ENCODE results near the gene MAP3K4.

MAP3K4 gene

DNA sequence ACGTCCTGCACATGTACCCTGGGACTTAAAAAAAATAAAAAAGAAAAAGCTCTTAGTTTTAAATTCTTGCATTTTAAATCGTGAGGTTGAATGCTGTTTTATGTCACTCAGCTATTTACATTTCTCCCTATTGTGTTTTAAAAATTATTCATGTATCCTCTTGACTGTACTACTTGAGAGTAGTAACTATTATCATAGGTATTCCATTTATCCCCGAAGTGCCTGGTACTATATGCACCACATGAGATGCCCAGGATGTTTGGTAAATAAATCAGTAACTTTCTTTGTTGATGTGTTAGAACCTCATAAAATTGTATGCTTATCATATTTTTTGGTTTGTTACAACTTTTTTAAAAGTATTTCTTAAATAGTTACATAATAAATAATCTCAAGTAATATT is 18.4 kb downstream of the MAP3K4 start:
- DNase-seq = no peak

DNA sequence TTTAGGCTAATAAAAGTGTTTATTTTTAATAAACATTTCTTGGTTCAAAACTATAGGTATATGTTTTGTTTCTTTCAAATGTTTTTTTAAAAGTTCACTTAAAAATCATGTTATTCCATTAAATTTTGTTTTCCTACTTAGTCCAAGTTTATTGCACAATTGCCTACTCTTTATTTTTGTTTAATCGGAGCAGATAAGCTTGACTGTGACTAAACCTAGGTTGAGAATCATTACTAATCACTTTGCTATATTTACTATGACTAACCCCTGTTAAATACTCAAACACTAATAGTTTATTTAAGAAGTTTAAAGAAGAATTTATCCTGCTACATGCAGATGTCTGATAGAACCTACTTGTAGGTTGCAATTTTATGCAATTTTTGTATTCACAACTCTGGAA is 18.8 kb downstream of the MAP3K4 start:
- DNase-seq = no peak

- DNase-seq = no peak
These were observed 20.2 kb downstream of the MAP3K4 start for GRCh38 chr6:161011492-161012480.

DNA sequence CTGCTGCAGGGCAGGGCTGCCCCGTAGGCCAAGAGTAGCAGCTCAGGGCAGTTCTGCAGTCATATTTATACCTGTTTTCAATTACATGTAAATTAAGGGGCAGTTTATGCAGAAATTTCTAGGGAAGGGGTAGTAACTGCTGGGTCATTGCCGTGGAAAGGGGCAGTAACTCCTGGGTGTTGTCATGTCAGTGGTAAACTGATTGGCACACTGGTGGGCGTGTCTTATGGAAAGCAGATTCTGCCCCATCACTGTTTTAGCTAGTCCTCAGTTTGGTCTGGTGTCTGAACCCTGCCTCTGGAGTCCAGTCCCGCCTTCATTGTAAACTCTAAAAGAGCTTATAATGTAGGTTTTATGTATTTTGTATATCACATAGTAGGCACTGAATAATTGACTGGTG is 22.1 kb downstream of the MAP3K4 start:
- DNase-seq = no peak

- DNase-seq = no peak
These were observed 26.4 kb downstream of the MAP3K4 start for GRCh38 chr6:161017766-161018564.

DNA sequence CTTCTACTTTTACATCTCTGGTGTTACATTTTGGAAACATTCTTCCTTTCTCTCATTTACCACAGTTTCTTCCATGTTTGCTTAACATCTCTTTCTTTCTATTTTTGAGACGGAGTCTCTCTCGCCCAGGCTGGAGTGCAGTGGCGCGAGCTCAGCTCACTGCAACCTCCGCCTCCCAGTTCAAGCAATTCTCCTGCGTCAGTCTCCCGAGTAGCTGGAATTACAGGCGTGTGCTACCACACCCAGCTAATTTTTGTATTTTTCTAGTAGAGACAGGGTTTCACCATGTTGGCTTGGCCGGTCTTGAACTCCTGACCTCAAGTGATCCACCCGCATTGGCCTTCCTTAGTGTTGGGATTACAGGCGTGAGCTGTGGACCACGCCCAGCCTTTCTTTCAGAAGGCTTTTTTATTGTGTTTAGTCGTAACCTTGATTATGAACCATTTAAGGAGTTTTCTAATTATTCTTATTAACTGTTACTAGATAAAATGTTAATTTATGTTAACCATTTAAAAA is 27.8 kb downstream of the MAP3K4 start:
- DNase-seq = no peak

- no peak for DNase-seq
These were observed 30.0 kb downstream of the MAP3K4 start for GRCh38 chr6:161021543-161021942.

- DNase-seq = no peak
These were observed 30.6 kb downstream of the MAP3K4 start for GRCh38 chr6:161021998-161022743.

DNA sequence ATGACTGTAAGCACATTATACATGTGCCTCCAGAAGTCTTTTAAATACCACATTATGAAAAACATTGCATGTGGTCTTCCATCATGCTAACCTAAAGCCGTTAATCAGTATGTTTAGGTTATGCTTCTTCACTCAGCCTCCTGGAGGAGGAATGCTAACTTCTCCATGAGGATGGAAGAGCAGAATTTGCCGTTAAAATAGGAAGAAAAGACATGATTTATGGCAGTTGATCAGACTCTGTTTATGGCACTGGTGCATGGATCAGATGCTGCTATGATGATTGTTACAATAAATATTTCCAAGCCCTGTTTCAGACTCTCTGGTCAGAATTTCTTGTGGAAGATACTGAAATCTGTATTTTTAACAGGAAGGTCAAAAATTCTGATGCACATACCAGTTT is 31.7 kb downstream of the MAP3K4 start:
- no peak for DNase-seq

DNA sequence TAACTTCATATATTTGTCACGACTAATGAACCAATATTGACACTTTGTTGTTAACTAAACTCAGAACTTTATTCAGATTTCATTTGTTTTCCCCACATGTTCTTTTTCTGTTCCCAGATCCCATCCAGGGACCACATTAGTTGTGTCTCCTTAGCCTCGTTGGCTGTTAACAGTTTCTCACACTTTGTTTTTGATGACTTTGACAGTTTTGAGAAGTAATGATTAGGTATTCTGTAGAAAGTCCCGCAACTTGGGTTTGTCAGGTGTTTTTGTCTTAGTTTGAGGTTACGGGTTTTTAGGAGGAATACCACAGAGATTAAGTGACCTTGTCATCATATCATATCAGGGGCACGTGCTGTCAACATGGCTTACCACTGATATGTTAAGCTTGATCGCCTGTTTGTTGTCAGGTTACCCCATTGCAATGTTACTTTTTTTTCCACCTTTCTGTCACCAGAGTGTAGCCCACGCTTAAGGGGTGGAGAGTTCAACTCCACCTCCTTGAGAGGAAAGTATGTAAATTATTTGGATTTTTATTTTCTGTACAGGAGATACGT is 32.9 kb downstream of the MAP3K4 start:
- no peak for DNase-seq

DNA sequence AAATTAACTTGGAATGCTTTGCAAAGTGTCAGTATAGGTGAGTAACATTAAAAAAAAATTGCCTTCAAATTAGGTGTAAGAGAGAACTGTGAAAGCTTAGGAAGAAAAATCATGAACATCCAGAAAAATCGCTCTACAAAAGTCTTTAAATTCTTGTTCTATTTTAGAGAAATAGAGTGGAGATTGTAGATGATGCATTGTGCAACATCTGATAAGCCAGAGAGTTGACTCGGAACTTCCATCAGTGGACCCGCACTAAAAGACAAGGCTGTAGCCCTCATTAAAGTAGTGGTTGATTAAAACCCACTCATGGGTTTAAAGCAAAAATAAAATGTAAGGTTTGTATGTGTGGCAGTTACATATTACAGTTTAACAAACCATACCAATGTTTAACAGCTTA is 35.8 kb downstream of the MAP3K4 start:
- DNase-seq = no peak

DNA sequence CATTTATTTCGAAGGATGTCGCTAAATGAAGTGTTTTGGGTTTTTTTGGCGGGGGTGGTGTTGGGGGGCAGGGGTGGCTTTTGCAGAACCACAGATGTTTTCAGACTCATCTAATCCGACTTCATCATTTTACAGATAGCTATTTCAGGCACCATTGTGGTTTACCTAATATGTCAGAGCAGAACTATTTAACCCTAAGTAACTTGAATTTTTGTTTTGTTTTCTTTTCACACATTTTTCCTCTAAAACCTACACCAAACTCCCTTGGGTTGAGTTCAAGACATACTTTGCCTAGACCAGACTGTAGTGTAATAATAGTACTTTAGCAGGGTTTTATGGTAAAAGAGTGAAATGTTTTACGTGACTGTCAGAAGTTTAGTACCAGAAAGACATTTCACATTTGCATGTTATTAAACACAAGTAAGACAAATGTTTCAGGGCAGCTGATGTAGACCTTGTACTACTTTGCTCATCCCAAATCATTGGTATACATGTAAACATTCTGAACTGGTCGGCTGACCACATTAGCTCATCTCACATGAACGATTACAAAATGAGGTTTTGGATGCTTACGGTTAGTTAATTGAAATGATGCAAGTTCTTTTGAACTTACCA is 37.7 kb downstream of the MAP3K4 start:
- no peak for DNase-seq

DNA sequence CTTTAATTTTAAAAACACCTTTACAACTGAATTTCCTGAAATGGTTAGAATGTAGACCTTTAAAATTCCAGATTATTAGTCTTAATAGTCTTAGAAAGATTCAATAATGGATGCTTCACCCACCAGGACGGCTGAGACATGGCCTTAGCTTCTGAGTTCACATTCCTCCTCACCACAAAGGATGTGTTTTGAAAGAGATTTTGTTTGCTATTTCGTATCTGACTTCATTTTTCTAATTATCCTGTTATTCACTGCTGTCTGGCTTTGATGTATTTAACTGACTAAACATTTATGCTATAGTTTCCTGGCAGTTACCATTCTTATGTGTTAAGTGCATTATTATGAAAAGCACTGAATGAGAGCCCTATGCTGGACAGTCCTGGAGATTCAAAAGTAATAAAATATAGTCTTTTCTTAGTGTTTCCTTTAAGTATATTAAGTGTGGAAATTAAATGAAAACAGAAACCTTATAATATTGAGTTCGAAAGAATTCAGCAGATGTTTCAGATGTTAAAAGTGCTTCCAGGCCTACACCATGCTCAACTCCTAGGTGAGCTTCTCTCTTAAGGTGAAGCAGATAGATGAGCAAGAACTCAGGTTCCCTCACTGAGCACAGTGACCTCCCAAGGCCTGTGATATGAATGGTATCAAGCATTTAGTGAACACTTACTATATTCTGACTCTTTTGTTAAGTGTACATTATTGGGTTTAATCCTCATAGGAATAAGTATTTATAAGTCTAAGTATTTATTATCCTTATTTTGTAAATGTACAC is 40.3 kb downstream of the MAP3K4 start:
- DNase-seq = no peak

GRCh38 chr6:161033667-161034066 is 42.1 kb downstream of the MAP3K4 start:
- no peak for DNase-seq

- DNase-seq = no peak
These were observed 43.8 kb downstream of the MAP3K4 start for GRCh38 chr6:161035182-161035980.

GRCh38 chr6:161035981-161036263 is 44.4 kb downstream of the MAP3K4 start:
- no peak for DNase-seq

DNA sequence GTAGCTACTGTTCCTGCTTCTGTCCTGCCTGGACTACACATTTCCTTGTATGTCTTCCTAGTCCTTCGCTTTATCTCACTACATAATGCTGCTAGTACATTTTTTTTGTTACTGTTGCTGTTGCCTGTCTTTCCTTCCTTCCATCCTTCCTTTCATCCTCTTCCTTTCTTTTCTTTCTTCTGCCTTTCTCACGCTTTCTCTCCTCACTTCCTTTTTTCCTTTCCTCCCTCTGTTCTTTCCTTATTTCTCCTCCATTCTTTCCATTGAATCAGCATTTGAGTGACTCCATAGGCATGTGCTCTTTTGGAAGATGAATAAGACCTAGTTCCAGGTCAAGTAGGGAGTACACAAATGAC is 46.3 kb downstream of the MAP3K4 start:
- DNase-seq = no peak

DNA sequence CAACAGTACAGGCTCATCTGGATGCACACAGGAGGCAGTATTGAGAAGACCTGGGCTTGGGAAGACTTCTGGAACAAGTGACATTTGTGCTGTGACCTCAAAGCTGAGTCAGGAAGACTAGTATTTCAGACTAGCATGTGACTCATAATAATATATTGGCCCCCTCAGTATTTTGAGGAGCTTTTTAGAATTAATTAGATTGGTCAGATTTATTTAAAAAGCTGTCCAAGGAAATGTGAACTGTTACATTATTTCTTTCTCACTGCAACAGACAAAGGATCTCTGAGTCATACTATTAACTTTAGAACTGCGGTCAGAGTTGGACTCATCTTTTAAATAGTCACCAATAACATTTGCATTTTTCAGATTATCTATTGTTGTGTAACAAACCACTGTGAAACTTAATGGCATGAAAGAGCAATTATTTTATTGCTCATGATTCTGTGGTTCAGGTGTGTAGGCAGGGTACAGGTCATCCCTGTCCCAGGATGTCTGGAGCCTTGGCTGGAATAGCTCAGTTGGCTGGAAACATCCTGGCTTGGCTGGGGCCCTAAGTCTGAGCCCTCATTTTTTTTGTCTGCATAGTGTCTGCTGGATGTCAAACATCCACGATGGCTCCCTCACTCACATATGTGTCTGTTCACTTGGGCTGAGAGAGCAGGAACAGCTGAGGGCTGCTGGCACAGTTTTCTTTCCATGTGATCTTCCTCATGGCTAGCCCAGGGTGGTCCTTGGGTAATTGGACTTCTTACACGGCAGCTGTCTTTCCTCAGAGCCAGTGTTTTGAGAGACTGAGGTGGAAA is 46.9 kb downstream of the MAP3K4 start:
- no peak for DNase-seq

DNA sequence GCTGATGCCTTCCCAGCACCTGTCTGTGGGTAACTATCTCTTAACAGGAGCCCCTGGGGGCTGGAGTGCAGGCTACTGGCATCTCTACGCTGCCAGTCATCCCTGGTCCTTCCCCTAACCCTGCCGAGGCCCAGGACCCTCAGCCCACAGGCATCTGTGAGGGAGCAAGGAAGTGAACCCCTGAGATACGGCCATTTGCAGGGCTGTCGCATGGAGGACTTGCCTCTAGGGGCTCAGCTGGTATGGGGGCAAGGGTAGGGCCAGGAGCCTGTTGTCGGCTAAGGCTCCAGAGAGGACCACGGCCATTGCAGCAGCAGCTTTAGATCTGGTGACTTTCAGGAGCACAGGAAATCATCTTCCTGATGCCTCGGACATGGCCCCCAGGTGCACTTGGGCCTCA is 49.7 kb downstream of the MAP3K4 start:
- DNase-seq = no peak

DNA sequence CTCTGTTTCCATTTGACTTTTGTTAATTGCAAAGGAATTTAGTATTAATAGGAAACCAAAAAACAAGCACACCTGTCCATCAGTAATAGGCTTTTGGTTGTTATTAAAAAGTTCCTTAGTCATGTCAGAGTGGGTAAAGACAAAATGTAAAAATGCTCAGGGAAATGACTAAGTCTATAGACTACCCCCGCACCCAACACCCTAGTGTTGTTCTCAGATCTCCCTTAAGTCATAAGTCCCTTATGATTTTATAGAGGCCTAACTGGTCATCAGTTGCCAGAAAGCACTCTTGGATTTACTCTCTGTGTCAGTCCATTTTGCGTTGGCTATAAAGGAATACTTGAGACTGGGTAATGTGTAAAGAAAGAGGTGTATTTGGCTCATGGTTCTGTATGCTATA is 52.8 kb downstream of the MAP3K4 start:
- no peak for DNase-seq

Measured in activated CD4-positive, alpha-beta T cell treated with anti-CD3 and anti-CD28 coated beads, Interleukin-2, amount 50 U/mL, for 48 hours (primary cell).